Measurements from ENCODE around the gene UBXN11.

DNA sequence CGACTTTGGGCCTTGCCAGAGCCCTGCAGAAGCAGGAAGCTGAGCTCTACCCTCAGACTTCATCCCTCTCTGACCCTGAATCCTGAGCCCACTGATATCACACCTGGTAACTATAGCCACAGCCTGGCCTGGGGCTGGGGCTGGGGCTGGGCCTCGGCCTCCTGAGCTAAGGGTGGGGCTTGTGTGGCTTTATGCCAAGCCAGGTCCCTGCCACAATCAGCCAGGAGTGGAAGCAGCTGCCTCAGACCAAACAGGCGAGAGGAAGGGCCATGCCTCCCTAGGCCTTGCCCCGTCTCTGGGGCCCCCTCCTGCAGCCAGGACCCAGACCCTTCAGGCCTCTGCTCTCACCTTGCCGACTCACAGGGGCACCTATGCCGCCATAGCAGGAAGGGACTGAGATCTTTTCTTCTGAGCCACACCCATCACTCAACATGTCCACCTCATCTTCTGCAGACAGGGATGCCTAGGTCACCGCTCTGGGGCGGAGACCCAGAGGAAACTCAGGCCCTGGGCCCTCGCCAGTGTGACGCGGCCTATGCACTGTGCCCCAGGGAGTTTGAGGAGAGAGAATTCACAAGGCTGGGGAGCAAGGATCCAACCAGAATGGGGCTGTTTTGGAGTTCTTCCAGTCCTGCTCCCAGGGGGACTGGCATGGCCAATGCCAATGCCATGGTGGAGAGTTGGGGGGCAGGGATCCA, 5.7 kb downstream of the UBXN11 start:
- TF ChIP-seq, protein P1, sequence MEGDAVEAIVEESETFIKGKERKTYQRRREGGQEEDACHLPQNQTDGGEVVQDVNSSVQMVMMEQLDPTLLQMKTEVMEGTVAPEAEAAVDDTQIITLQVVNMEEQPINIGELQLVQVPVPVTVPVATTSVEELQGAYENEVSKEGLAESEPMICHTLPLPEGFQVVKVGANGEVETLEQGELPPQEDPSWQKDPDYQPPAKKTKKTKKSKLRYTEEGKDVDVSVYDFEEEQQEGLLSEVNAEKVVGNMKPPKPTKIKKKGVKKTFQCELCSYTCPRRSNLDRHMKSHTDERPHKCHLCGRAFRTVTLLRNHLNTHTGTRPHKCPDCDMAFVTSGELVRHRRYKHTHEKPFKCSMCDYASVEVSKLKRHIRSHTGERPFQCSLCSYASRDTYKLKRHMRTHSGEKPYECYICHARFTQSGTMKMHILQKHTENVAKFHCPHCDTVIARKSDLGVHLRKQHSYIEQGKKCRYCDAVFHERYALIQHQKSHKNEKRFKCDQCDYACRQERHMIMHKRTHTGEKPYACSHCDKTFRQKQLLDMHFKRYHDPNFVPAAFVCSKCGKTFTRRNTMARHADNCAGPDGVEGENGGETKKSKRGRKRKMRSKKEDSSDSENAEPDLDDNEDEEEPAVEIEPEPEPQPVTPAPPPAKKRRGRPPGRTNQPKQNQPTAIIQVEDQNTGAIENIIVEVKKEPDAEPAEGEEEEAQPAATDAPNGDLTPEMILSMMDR (IDR thresholded peaks at IDR 0.05): no peak
- no peak for TF ChIP-seq POLR2A (IDR thresholded peaks at IDR 0.05)

All from heart left ventricle (tissue), 13 donors.